Measurements from ENCODE around the gene PI4KA. TPM values are rescaled to one million over a fixed set of nuclear protein-coding genes. Genes with fewer than 3 reads are reported as not detected.

PI4KA gene
- total and polyA plus RNA-seq, 2 experiments from 2014 or later: 17.1 to 38.1 TPM

- no peak overlapping the region for H3K27ac ChIP-seq (ENCODE audit: low read depth)
- no peaks in the 10 kb centered on the region for H4K20me1 ChIP-seq (replicated peaks; ENCODE audit: insufficient read depth)
- no peaks in the 10 kb centered on the region for H3K9me2 ChIP-seq (ENCODE audit: insufficient read depth)
- no peaks in the 10 kb centered on the region for H3K9me3 Mint-ChIP-seq
- peaks cover 11% of the 10 kb centered on the region; the same call in 2 of the 3 replicates for H3K36me3 Mint-ChIP-seq (ENCODE audit: low read depth)
- H3K79me2 ChIP-seq (replicated peaks; ENCODE audit: insufficient read depth): no peaks in the 10 kb centered on the region
- no peak overlapping the region for H3K4me2 ChIP-seq
- peaks cover 2% of the 10 kb centered on the region for H3K27me3 Mint-ChIP-seq (ENCODE audit: insufficient read depth, low read depth, poor library complexity)
- H3K27ac Mint-ChIP-seq: no peak overlapping the region
- DNase-seq (ENCODE audit: low spot score) (peak; percentile 16), ATAC-seq (no peak)
- no peaks in the 10 kb centered on the region for H3K27me3 ChIP-seq (ENCODE audit: insufficient read depth)
- TF ChIP-seq REST (IDR thresholded peaks at IDR 0.05; ENCODE audit: unreplicated experiment): no peak
- TF ChIP-seq STAT1 (IDR thresholded peaks at IDR 0.05; ENCODE audit: unreplicated experiment): no peak
- no peak for TF ChIP-seq CTCF (conservative IDR thresholded peaks at IDR 0.05; ENCODE audit: low read depth in 2 of 2)
- TF ChIP-seq ZNF331 (CRISPR knock-in tag; IDR thresholded peaks at IDR 0.05; ENCODE audit: low read depth): no peak
- TF ChIP-seq EZH2phosphoT487 (IDR thresholded peaks at IDR 0.05; ENCODE audit: unreplicated experiment): no peak
- no peak for TF ChIP-seq ZNF462 (CRISPR knock-in tag; IDR thresholded peaks at IDR 0.05)
- TF ChIP-seq JUNB (IDR thresholded peaks at IDR 0.05; ENCODE audit: unreplicated experiment): no peak
- H2AFZ ChIP-seq: no peak overlapping the region
- no peaks in the 10 kb centered on the region; the same call in 2 of the 3 replicates for H3K4me1 Mint-ChIP-seq
- H3K4me1 ChIP-seq (ENCODE audit: insufficient read depth): no peaks in the 10 kb centered on the region
- H3K4me3 ChIP-seq: no peak overlapping the region
- H3K4me3 Mint-ChIP-seq: no peak overlapping the region
- no peaks in the 10 kb centered on the region for H3F3A ChIP-seq (replicated peaks; ENCODE audit: low read depth)
- H3K36me3 ChIP-seq (ENCODE audit: insufficient read depth): peaks cover 3% of the 10 kb centered on the region; the same call in 1 of the 2 replicates
Observed at GRCh38 chr22:20815477-20816050, 43.0 kb downstream of the PI4KA start.
